ENCODE measurements around the gene DDX27.
"Not testable (repeated sequence)": the region's sequence is repeated elsewhere in the genome, so short reads cannot be mapped to it uniquely, and the experiment has no call there.

The DDX27 gene

DNA sequence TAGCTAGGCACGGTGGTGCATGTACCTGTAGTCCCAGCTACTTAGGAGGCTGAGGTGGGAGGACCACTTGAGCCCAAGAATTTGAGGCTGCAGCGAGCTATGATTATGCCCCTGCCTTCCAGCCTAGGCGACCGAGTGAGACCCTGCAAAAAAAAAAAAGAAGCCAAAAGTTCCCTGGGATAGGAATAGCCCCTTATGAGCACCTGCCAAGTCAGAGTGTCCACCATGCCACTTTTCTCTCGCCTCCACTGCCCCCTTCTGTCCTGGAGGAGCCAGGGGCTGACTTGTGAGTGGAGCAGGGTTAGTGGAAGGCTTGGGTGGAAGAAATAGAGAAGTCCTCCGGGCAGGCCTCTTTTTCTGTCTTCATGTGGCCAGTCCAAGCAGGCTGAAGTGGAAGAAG is 12.1 kb upstream of the DDX27 start:
- DNase-seq (ENCODE audit: low spot score): no peak

GRCh38 chr20:49210101-49210756 is 9.0 kb upstream of the DDX27 start:
- no peak for DNase-seq (ENCODE audit: low spot score)

GRCh38 chr20:49210757-49211110 is 8.5 kb upstream of the DDX27 start:
- DNase-seq (ENCODE audit: low spot score): no peak

DNA sequence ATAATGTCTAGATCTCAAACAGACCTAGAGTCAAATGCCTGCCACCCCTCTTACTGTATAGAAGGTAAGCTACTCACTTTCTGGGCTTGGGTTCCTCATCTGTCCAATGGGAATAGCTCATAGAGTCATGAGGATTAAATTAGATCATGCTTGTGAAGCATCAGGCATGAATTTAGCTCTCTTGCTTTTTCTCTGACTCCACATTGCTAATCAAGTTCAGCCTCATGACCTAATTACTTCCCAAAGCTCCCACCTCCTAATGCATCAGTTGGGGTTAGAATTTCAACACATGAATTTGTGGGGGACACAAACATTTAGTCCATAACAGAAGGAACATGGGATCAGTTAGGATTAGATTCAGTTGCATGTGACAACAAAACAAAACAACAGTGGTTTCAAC is 4.6 kb upstream of the DDX27 start:
- DNase-seq (ENCODE audit: low spot score): no peak

DNA sequence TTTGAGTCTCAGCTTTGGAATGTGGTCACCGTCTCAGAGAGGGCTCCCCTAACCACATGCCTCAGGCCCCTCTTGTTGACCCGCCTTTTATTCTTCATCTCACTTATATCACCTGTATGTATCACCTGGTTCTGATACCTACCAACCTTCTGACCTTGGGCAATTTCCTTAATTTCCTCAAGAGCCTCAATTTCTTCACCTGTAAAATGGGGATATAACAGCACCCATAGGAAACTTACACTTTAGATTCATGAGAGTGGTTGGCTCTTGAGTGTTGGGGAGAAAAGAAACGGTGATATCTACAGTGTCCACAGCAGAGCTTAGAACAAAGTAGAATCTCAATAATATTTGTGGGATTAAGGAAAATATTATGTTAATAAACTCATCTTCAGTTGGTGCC is 4.0 kb upstream of the DDX27 start:
- DNase-seq (ENCODE audit: low spot score): no peak

- DNase-seq (ENCODE audit: low spot score): peak; percentile 76
These were observed 2.1 kb upstream of the DDX27 start for GRCh38 chr20:49216991-49217578.

GRCh38 chr20:49218739-49219090 is 501 bp upstream of the DDX27 start:
- DNase-seq (ENCODE audit: low spot score): not testable (repeated sequence)

GRCh38 chr20:49219924-49220831 is 962 bp downstream of the DDX27 start:
- no peak for DNase-seq (ENCODE audit: low spot score)

DNA sequence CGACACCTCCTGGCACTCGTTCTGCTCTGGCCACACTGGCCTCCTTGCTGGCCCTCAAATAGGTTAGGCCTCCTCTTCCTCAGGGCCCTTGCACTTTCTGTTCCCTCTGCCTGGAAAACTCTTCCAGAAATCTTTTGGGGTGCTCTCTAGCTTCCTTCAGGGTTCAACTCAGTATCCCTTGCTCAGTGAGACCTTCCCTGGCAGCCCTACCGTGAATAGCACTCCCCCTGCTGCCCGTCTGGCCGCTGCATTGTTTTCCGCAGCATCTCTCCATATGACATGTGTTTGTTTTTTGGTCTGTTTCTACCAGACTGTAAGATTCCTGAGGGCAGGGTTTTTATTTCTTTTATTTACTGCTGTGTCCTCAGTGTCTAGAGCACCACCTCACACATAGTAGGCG is 6.7 kb downstream of the DDX27 start:
- DNase-seq (ENCODE audit: low spot score): no peak

DNA sequence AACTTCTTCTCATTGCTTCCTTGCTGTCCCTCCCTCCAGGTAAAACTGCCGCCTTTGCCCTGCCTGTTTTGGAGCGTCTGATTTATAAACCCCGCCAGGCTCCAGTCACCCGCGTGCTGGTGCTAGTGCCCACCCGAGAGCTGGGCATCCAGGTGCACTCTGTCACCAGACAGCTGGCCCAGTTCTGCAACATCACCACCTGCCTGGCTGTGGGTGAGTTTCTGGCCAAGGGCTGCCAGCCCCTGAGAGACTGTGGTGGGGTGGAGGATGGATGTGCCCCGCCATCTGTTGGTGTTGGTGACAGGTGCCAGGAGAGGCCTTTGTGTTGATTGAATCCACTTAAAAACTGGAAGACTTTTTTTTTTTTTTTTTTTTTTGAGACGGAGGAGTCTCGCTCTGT is 9.5 kb downstream of the DDX27 start:
- no peak for DNase-seq (ENCODE audit: low spot score)

DNA sequence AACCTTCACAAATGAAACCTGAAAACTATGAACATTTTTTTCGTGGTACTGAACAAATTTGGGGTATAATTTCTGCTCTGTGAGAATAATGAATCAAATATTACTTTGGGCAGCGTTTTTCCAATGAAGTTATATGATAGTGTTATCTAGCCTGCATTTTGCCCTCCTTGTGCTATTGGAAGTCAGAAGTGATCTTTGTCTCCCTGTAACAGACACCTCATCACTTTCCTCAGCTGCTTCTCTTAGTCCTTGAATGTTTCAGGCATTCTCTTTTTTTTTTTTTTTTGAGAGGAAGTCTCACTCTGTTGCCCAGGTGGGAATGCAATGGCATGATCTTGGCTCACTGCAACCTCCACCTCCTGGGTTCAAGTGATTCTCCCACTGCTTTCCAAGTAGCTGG is 10.2 kb downstream of the DDX27 start:
- DNase-seq (ENCODE audit: low spot score): no peak

- DNase-seq (ENCODE audit: low spot score): no peak
These were observed 10.8 kb downstream of the DDX27 start for GRCh38 chr20:49230021-49230420.

- no peak for DNase-seq (ENCODE audit: low spot score)
These were observed 11.4 kb downstream of the DDX27 start for GRCh38 chr20:49230561-49231133.

DNA sequence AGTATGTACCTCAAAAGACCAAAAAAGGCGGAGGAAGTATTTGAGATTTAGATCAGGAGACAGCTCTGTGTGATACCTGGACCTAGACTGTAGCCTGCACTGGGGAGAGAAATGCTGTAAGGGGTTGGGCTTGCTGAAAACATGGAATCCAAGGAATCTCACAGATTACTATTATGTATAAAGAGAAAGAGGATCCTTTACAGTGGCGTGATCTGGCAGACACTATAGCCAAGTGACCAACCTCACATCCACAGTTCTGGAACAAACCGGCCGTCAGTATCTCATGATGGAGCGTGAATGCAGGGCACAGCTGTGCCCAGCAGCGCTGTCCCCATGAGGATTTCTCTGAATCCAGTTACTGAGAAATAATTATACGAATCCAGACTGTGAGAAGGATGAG is 12.3 kb downstream of the DDX27 start:
- DNase-seq (ENCODE audit: low spot score): no peak

DNA sequence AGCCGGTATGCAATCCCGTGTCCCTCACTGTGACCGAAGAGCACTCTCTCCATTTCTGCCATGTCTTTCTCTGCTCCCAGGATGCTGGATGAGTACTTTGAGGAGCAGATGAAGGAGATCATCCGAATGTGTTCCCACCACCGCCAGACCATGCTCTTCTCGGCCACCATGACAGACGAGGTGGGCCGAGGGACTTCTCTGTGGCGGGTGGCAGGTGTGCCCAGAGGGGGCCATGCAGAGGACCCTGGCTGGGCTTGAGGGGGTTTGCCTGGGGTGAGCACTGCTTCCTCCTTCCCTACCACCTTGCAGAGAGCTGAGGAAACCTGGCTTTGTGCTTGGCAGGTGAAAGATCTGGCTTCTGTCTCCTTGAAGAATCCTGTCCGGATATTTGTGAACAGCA is 14.0 kb downstream of the DDX27 start:
- no peak for DNase-seq (ENCODE audit: low spot score)

DNA sequence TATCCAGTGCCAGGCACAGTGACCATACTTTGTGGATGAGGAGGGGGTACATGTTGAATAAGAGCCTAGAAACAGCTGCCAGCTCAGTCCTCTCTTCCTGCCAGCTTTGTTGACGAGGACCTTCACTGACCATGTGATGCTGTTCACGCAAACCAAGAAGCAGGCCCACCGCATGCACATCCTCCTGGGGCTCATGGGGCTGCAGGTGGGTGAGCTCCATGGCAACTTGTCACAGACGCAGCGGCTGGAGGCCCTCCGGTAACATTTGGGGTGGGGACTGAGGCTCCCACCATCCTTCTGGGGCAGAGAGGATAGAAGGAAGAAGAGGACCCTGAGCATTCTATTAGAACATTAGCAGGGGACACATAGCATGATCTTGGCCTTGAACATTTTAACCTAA is 15.6 kb downstream of the DDX27 start:
- no peak for DNase-seq (ENCODE audit: low spot score)

DNA sequence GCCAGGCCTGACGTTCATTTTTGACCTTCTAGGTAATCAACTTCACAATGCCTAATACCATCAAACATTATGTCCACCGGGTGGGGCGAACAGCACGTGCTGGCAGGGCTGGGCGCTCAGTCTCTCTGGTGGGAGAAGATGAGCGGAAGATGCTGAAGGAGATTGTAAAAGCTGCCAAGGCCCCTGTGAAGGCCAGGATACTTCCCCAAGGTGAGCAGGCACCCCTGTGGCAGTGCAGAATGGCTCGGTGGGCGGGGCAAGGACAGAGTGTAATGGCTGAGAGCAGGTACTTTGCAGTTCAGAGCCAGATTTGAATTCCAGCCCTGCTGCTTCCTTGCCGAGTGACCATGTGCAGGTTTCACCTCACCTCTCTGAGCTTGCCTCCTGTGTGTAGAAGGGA is 17.1 kb downstream of the DDX27 start:
- no peak for DNase-seq (ENCODE audit: low spot score)

- no peak for DNase-seq (ENCODE audit: low spot score)
These were observed 18.3 kb downstream of the DDX27 start for GRCh38 chr20:49237531-49237930.

- peak; percentile 70 for DNase-seq (ENCODE audit: low spot score)
These were observed 26.9 kb downstream of the DDX27 start for GRCh38 chr20:49245921-49246740.

DNA sequence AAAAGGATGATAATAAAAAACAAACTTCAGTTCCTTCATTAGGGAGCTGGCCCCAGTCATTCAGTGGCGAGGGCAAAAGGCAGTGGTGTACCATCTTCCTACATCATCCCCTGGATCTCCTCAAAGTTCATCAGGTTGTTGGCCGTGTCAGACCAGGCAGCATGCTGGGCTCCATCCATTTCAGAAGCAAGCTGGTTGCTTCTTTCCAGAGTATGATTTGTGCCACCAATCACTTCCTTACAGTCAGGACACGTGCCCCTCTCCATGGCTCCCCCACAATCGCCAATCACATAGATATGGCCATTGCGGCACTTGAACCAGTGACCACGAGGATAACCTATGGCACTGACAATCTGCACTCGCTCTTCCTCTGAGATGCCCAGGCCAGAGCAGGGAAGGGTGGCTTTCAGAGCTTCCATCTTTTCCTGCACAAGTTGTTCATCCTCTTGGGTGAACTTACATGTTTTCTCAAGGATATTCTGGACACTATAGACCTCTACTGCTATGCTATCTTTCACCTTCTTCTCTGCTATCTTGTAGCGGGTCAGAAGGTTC is 28.0 kb downstream of the DDX27 start:
- DNase-seq (ENCODE audit: low spot score): no peak

DNA sequence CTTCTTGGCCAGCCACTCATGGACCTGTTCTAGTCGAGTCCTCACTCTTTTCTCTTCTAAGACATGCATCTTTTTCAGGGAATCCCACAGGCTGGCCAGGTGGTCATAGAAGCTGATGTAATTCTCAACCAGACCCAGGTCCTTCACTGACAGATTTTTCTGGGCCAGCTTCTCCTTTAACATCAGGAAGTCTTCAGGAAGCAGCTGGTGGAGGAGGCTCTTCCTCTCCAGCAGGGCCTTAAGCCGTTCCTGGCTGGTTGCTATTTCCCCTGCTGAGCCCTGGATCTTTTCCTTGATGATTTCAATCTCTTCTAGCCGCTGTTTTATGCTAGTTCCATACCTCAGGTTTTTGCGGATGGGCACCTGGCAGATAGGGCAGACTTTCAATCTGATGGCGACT is 28.6 kb downstream of the DDX27 start:
- DNase-seq (ENCODE audit: low spot score): no peak

GRCh38 chr20:49248301-49248700 is 29.1 kb downstream of the DDX27 start:
- DNase-seq (ENCODE audit: low spot score): no peak

Measured in AG08396 (cell line).